ENCODE measurements around the gene NPAS2.

Gene NPAS2

DNA sequence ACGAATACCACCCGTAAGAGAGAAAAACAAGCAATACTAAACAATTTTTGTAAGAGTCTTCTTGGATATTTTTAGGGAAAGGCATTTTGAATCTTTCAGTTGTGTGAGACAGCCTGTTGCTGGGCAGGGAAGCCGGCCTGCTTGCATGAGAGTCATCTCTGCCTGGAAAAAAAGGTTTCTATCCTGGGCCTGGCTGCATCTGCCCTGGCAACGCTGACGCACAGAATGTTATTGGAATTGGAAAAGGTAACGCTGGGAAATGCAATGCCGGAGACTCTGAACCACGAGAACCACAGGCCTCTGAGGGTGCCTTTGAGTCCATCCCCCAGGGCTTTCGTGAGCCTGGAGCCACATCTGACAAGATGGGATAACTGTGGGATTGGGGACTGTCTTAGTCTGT lies 17.9 kb upstream of the NPAS2 start:
- H2AFZ ChIP-seq (ENCODE audit: low read depth, low read length), result no peak overlapping the region
- no peak overlapping the region for H3K27ac ChIP-seq (ENCODE audit: low read length)
- H3K4me2 ChIP-seq (ENCODE audit: low read length), result no peak overlapping the region
- no peak overlapping the region for H3K9ac ChIP-seq (ENCODE audit: low read length)
- H3K4me1 ChIP-seq (ENCODE audit: low read length), result no peaks in the 10 kb centered on the region
- H3K9me3 ChIP-seq (ENCODE audit: insufficient read depth, low read length), result no peaks in the 10 kb centered on the region
- H3K27me3 ChIP-seq (ENCODE audit: low read depth, low read length), result no peaks in the 10 kb centered on the region
- no peak overlapping the region for H3K4me3 ChIP-seq (ENCODE audit: low read length)
- no peaks in the 10 kb centered on the region for H3K79me2 ChIP-seq (ENCODE audit: low read length)
- TF ChIP-seq, protein P1, sequence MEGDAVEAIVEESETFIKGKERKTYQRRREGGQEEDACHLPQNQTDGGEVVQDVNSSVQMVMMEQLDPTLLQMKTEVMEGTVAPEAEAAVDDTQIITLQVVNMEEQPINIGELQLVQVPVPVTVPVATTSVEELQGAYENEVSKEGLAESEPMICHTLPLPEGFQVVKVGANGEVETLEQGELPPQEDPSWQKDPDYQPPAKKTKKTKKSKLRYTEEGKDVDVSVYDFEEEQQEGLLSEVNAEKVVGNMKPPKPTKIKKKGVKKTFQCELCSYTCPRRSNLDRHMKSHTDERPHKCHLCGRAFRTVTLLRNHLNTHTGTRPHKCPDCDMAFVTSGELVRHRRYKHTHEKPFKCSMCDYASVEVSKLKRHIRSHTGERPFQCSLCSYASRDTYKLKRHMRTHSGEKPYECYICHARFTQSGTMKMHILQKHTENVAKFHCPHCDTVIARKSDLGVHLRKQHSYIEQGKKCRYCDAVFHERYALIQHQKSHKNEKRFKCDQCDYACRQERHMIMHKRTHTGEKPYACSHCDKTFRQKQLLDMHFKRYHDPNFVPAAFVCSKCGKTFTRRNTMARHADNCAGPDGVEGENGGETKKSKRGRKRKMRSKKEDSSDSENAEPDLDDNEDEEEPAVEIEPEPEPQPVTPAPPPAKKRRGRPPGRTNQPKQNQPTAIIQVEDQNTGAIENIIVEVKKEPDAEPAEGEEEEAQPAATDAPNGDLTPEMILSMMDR (IDR thresholded peaks at IDR 0.05; ENCODE audit: low read depth, low read length), result no peak
- no peak for TF ChIP-seq EZH2phosphoT487 (IDR thresholded peaks at IDR 0.05; ENCODE audit: low read depth)
- H3K36me3 ChIP-seq (replicated peaks; ENCODE audit: low read depth, low read length), result no peaks in the 10 kb centered on the region
- H4K20me1 ChIP-seq (ENCODE audit: insufficient read depth, low read length), result no peaks in the 10 kb centered on the region

GRCh38 chr2:100803334-100803733 lies 16.6 kb upstream of the NPAS2 start:
- Histone ChIP-seq H3K36me3 (replicated peaks; ENCODE audit: low read depth, low read length) (no peaks in the 10 kb centered on the region), H4K20me1 (ENCODE audit: insufficient read depth, low read length) (no peaks in the 10 kb centered on the region), H3K9me3 (ENCODE audit: insufficient read depth, low read length) (no peaks in the 10 kb centered on the region)

DNA sequence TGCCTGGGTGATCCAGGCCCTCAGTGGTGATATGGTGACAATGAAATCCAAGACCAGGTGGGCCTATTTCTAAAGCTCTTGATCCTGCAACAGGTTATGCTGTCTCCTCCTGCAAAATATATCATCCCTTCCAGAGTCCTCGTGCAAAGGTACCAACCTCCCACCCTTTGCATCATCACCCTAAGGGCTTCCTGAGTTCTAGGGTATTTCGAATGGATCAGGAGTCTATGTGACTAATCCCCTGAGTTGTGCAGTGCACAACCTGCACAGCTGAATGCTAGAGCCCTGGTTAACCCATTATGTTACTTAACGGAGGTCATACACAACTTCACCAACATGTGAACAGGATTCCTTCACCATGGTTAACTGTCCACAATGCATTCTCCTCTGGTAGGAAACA lies 13.4 kb upstream of the NPAS2 start:
- Histone ChIP-seq H3K9me3 (ENCODE audit: insufficient read depth, low read length) (no peaks in the 10 kb centered on the region), H3K9ac (ENCODE audit: low read length) (no peak overlapping the region), H3K27ac (ENCODE audit: low read length) (no peak overlapping the region), H4K20me1 (ENCODE audit: insufficient read depth, low read length) (no peaks in the 10 kb centered on the region), H3K79me2 (ENCODE audit: low read length) (no peaks in the 10 kb centered on the region), H2AFZ (ENCODE audit: low read depth, low read length) (no peak overlapping the region), H3K4me3 (ENCODE audit: low read length) (no peak overlapping the region), H3K4me1 (ENCODE audit: low read length) (no peaks in the 10 kb centered on the region), H3K36me3 (replicated peaks; ENCODE audit: low read depth, low read length) (no peaks in the 10 kb centered on the region), H3K27me3 (ENCODE audit: low read depth, low read length) (no peaks in the 10 kb centered on the region), H3K4me2 (ENCODE audit: low read length) (no peak overlapping the region)
- TF ChIP-seq EZH2phosphoT487 (IDR thresholded peaks at IDR 0.05; ENCODE audit: low read depth), result no peak
- TF ChIP-seq, protein P1 (IDR thresholded peaks at IDR 0.05; ENCODE audit: low read depth, low read length), result no peak

More at GRCh38 chr2:100803334-100803733, 16.6 kb upstream of the NPAS2 start:
- TF ChIP-seq, protein P1 (IDR thresholded peaks at IDR 0.05; ENCODE audit: low read depth, low read length), result no peak
- TF ChIP-seq EZH2phosphoT487 (IDR thresholded peaks at IDR 0.05; ENCODE audit: low read depth), result no peak
- H3K79me2 ChIP-seq (ENCODE audit: low read length), result no peaks in the 10 kb centered on the region
- no peak overlapping the region for H3K4me2 ChIP-seq (ENCODE audit: low read length)
- no peak overlapping the region for H2AFZ ChIP-seq (ENCODE audit: low read depth, low read length)
- no peaks in the 10 kb centered on the region for H3K27me3 ChIP-seq (ENCODE audit: low read depth, low read length)
- H3K9ac ChIP-seq (ENCODE audit: low read length), result no peak overlapping the region
- H3K27ac ChIP-seq (ENCODE audit: low read length), result no peak overlapping the region
- no peaks in the 10 kb centered on the region for H3K4me1 ChIP-seq (ENCODE audit: low read length)
- no peak overlapping the region for H3K4me3 ChIP-seq (ENCODE audit: low read length)

DNA sequence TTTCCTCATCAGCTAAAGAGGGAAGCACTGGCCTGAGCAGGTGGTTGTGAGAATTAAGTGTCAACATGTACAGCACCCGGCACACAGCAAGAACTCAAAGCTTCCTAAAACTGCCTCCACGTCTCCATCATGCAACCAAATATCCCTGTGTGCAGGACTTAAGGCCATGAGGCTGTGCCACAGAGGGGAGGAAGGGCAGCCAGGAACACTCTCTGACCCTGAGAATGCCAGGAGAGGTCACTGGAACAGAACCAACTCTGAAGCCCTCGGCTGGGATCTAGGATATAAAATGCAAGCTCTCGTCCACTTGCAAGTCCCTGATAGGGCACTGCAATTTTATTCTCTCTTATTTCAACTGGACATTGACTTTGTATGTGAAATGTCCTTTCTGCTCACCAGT lies 12.2 kb upstream of the NPAS2 start:
- H3K4me1 ChIP-seq (ENCODE audit: low read length), result no peaks in the 10 kb centered on the region

More for the DNA sequence above, 12.2 kb upstream of the NPAS2 start:
- Histone ChIP-seq H4K20me1 (ENCODE audit: insufficient read depth, low read length) (no peaks in the 10 kb centered on the region), H2AFZ (ENCODE audit: low read depth, low read length) (no peak overlapping the region), H3K9ac (ENCODE audit: low read length) (no peak overlapping the region), H3K79me2 (ENCODE audit: low read length) (no peaks in the 10 kb centered on the region), H3K27ac (ENCODE audit: low read length) (no peak overlapping the region), H3K27me3 (ENCODE audit: low read depth, low read length) (peaks cover 6% of the 10 kb centered on the region; the same call in 1 of the 2 replicates), H3K4me2 (ENCODE audit: low read length) (no peak overlapping the region), H3K36me3 (replicated peaks; ENCODE audit: low read depth, low read length) (no peaks in the 10 kb centered on the region), H3K4me3 (ENCODE audit: low read length) (no peak overlapping the region), H3K9me3 (ENCODE audit: insufficient read depth, low read length) (no peaks in the 10 kb centered on the region)
- TF ChIP-seq EZH2phosphoT487 (IDR thresholded peaks at IDR 0.05; ENCODE audit: low read depth), result no peak
- TF ChIP-seq, protein P1 (IDR thresholded peaks at IDR 0.05; ENCODE audit: low read depth, low read length), result no peak
